Breast epithelium (tissue), 4 donors: ENCODE results near the gene LRG1. TPM values are rescaled to one million over a fixed set of nuclear protein-coding genes. Genes with fewer than 3 reads are reported as not detected.

Experiments
- DNase-seq, 2 donors: peaks; one replicate each; pipeline ENCODE4 v3.0.0-alpha.2; 2019; ENCODE audit warnings: low spot score in 2 of 2
- H3K27ac ChIP-seq, 2 donors: fragments of 200-600 bp; sonication (generic) in 1 of 2; one replicate each; pipeline ENCODE4 v1.5.1; 2016 to 2019; ENCODE audit warnings: mild to moderate bottlenecking in 1 of 2
- H3K27me3 ChIP-seq, 2 donors: fragments of 200-600 bp; sonication (generic) in 1 of 2; one replicate each; pipeline versions ENCODE4 v1.5.1 to v1.6.0; 2017 to 2019; ENCODE audit warnings: control low read depth in 1 of 2, mild to moderate bottlenecking in 1 of 2
- H3K36me3 ChIP-seq: fragments of 200-600 bp; one replicate; pipeline ENCODE4 v1.5.1; 2019
- H3K4me1 ChIP-seq, 2 donors: fragments of 200-600 bp; sonication (generic); one replicate each; pipeline ENCODE4 v1.5.1; 2016 to 2019; ENCODE audit warnings: control low read depth in 1 of 2
- H3K4me3 ChIP-seq, 3 donors: fragments of 200-600 bp; sonication (generic); 1 replicate in 2 of 3; 2 replicates in 1 of 3; pipeline ENCODE4 v1.5.1; 2016 to 2019; ENCODE audit warnings: mild to moderate bottlenecking in 3 of 3, moderate library complexity in 2 of 3
- H3K9me3 ChIP-seq, 2 donors: fragments of 200-600 bp; sonication (generic) in 1 of 2; one replicate each; pipeline ENCODE4 v1.5.1; 2016 to 2019; ENCODE audit warnings: control low read depth in 1 of 2
- POLR2A ChIP-seq: fragments of 450-650 bp; IDR thresholded peaks from one replicate; pipeline ENCODE4 v1.6.1; 2016; ENCODE audit warnings: antibody characterized with exemption, mild to moderate bottlenecking, moderate library complexity
- POLR2AphosphoS5 ChIP-seq, 3 donors: sonication (generic); formaldehyde crosslinking; IDR thresholded peaks; one replicate each; pipeline ENCODE4 v1.6.1; 2017; ENCODE audit warnings: antibody characterized with exemption in 3 of 3
- intact Hi-C: fragments of 100-400 bp; cut with DNase I; formaldehyde crosslinking; loops from one replicate; pipeline ENCODE4 v1.15.1; 2023; ENCODE audit warnings: low total_unique reads
- total RNA-seq, 3 donors: library from RNA; depleted of rRNA; stranded (reverse); fragments of >200 nt; gene quantifications; one replicate each; pipeline ENCODE4 v1.1.0, GENCODE V29; 2016
- TF ChIP-seq, protein P1 (sequence below), 3 donors: fragments of 450-650 bp; IDR thresholded peaks; one replicate each; pipeline ENCODE4 v1.5.1; 2016 to 2017; ENCODE audit warnings: antibody characterized with exemption in 3 of 3, mild to moderate bottlenecking in 3 of 3, moderate library complexity in 3 of 3

The LRG1 gene
- total RNA-seq, 3 donors from 2014 or later, result 0.64 to 14.7 (median 5.7) TPM

DNA sequence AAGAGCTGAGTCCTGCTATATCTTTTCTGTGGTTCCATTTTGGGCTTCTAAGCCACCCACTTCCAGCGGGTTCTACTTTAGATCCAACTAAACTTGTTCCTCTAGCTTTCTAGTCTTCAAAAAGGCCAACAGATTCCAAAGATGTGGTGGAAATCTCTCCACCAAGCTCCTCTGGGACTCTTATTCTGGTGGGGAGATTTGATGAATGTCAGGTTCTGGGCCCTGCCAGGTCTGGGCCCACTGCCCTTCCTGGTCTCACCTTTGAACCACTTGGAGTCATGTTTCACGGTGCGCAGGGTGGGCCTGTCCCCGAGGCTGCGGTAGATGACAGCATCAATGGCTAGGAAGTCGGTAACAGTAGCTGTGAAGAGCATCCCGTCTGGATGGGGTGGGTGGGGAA lies 14.9 kb upstream of the LRG1 start:
- intact Hi-C loops, result loop anchor here (10.0 kb wide), 1 partner anchor 1010 kb away; the partner anchor contains the start of gene TINCR
- Histone ChIP-seq H3K27me3 (peaks cover 0 to 12% of the 10 kb centered on the region in 2 donors), H3K4me3 (no peak overlapping the region), H3K36me3 (no peaks in the 10 kb centered on the region), H3K9me3 (no peaks in the 10 kb centered on the region), H3K27ac (no peak overlapping the region), H3K4me1 (no peaks in the 10 kb centered on the region)
- TF ChIP-seq, protein P1, sequence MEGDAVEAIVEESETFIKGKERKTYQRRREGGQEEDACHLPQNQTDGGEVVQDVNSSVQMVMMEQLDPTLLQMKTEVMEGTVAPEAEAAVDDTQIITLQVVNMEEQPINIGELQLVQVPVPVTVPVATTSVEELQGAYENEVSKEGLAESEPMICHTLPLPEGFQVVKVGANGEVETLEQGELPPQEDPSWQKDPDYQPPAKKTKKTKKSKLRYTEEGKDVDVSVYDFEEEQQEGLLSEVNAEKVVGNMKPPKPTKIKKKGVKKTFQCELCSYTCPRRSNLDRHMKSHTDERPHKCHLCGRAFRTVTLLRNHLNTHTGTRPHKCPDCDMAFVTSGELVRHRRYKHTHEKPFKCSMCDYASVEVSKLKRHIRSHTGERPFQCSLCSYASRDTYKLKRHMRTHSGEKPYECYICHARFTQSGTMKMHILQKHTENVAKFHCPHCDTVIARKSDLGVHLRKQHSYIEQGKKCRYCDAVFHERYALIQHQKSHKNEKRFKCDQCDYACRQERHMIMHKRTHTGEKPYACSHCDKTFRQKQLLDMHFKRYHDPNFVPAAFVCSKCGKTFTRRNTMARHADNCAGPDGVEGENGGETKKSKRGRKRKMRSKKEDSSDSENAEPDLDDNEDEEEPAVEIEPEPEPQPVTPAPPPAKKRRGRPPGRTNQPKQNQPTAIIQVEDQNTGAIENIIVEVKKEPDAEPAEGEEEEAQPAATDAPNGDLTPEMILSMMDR (IDR thresholded peaks at IDR 0.05), result no peak
- TF ChIP-seq POLR2AphosphoS5 (IDR thresholded peaks at IDR 0.05), result no peak
- no peak for TF ChIP-seq POLR2A
- DNase-seq, result no peak

DNA sequence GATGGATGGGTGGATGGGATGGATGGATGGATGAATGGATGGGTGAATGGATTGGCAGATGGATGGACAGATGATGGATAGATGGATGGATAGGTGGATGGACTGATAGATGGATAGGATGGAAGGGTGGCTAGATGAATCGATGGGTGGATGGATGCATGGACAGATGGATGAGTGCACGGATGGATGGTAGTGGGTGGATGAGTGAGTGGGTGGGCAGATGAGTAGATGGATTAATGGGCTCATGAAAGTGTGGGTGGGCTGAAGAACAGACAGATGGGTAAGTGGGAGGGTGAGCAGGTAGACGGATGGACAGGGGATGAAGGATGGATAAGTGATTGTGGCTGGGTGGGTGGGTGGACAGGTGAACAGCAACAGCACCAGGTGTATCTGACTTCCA lies 13.9 kb upstream of the LRG1 start:
- Histone ChIP-seq H3K27ac (no peak overlapping the region), H3K4me3 (no peak overlapping the region), H3K27me3 (peaks cover 0 to 12% of the 10 kb centered on the region in 2 donors), H3K9me3 (no peaks in the 10 kb centered on the region), H3K4me1 (no peaks in the 10 kb centered on the region), H3K36me3 (no peaks in the 10 kb centered on the region)
- no peak for DNase-seq
- intact Hi-C loops, result loop anchor here (10.0 kb wide), 1 partner anchor 1011 kb away; the partner anchor contains the start of gene TINCR
- TF ChIP-seq POLR2AphosphoS5 (IDR thresholded peaks at IDR 0.05) (no peak), POLR2A (no peak)
- TF ChIP-seq, protein P1 (IDR thresholded peaks at IDR 0.05), result no peak

DNA sequence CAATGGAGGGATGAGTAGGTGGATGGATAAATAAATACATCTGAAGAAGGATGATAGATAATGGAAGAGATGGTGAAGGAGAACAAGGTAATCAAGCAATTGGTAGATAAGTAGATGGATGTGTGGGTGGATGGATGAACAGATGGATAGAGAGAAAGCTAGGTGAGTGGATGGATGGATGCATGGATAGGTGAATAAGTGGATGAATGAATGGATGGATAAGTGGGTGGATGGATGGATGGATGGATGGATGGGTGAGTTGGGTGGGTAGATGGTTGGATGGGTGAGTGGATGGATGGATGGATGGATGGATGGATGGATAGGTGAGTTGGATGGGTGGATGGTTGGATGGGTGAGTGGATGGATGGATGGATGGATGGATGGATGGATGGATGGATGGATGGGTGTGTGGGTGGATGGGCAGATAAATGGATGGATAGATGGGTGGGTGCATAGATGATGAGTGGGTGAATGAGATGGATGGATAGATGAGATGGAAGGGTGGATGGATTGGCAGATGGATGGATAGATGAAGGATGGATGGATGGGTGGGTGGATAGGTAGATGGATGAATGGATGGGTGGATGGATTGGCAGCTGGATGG lies 13.4 kb upstream of the LRG1 start:
- no peaks in the 10 kb centered on the region for H3K36me3 ChIP-seq
- no peaks in the 10 kb centered on the region for H3K4me1 ChIP-seq
- H3K27ac ChIP-seq, result no peak overlapping the region
- H3K27me3 ChIP-seq, result peaks cover 0 to 12% of the 10 kb centered on the region in 2 donors
- TF ChIP-seq POLR2AphosphoS5 (IDR thresholded peaks at IDR 0.05) (no peak), POLR2A (no peak)
- TF ChIP-seq, protein P1 (IDR thresholded peaks at IDR 0.05), result no peak
- no peak for DNase-seq
- no peak overlapping the region for H3K4me3 ChIP-seq
- no peaks in the 10 kb centered on the region for H3K9me3 ChIP-seq
- intact Hi-C loops, result loop anchor here (10.0 kb wide), 1 partner anchor 1012 kb away; the partner anchor contains the start of gene TINCR

DNA sequence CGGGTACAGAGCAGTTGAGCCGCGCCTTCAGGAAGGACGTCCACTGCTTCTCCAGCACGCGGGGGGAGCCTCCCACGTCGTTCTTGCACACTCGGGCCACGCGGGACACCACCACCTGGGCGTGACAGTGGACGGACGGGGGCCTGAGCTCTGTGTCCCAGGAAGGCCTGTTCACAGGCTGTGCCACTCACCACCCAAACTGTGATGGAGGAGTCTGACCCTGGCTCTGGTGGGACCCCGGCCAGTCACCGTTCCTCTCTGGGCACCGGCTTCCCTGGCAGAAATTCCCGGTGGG lies 12.6 kb upstream of the LRG1 start:
- H3K9me3 ChIP-seq, result no peaks in the 10 kb centered on the region
- no peak overlapping the region for H3K4me3 ChIP-seq
- H3K27ac ChIP-seq, result no peak overlapping the region
- no peaks in the 10 kb centered on the region for H3K36me3 ChIP-seq
- intact Hi-C loops, result loop anchor here (10.0 kb wide), 1 partner anchor 1012 kb away; the partner anchor contains the start of gene TINCR
- no peak for DNase-seq
- no peak for TF ChIP-seq POLR2AphosphoS5 (IDR thresholded peaks at IDR 0.05)
- TF ChIP-seq, protein P1 (IDR thresholded peaks at IDR 0.05), result no peak
- no peak for TF ChIP-seq POLR2A
- peaks cover 0 to 12% of the 10 kb centered on the region in 2 donors for H3K27me3 ChIP-seq
- no peaks in the 10 kb centered on the region for H3K4me1 ChIP-seq

DNA sequence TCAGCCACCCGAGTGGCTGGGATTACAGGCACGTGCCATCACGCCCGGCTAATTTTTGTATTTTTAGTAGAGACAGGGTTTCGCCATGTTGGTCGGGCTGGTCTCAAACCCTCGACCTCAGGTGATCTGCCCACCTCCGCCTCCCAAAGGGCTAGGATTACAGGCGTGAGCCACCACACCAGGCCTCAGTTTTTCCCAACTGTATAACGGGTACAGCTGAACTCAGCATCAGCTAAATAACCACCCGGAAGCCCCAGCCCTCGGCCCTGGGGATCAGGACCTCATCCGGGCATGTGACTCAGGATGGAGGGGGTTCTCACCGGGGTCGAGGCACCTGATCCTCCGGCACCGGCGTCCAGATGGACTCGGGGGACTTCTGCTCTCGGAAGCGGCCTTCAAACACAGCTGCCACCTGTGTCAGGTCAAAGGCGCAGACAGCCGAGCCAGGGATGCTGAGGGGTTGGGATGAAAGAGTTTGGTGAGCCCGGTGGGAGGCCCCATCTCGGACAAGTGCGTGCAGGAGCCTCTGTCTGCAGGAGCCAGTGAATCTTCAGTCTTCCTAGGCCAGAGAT lies 10.7 kb upstream of the LRG1 start:
- no peaks in the 10 kb centered on the region for H3K9me3 ChIP-seq
- no peaks in the 10 kb centered on the region for H3K4me1 ChIP-seq
- intact Hi-C loops, result loop anchor here (10.0 kb wide), 1 partner anchor 1014 kb away; the partner anchor contains the start of gene TINCR
- no peak for DNase-seq
- TF ChIP-seq POLR2AphosphoS5 (IDR thresholded peaks at IDR 0.05) (no peak), POLR2A (no peak)
- TF ChIP-seq, protein P1 (IDR thresholded peaks at IDR 0.05), result no peak
- H3K36me3 ChIP-seq, result no peaks in the 10 kb centered on the region
- H3K27me3 ChIP-seq, result peaks cover 0 to 12% of the 10 kb centered on the region in 2 donors
- H3K27ac ChIP-seq, result no peak overlapping the region
- H3K4me3 ChIP-seq, result no peak overlapping the region
